ENCODE data around the gene CACNA1B.
"Not testable (repeated sequence)": the region's sequence is repeated elsewhere in the genome, so short reads cannot be mapped to it uniquely, and the experiment has no call there.

The CACNA1B gene

DNA sequence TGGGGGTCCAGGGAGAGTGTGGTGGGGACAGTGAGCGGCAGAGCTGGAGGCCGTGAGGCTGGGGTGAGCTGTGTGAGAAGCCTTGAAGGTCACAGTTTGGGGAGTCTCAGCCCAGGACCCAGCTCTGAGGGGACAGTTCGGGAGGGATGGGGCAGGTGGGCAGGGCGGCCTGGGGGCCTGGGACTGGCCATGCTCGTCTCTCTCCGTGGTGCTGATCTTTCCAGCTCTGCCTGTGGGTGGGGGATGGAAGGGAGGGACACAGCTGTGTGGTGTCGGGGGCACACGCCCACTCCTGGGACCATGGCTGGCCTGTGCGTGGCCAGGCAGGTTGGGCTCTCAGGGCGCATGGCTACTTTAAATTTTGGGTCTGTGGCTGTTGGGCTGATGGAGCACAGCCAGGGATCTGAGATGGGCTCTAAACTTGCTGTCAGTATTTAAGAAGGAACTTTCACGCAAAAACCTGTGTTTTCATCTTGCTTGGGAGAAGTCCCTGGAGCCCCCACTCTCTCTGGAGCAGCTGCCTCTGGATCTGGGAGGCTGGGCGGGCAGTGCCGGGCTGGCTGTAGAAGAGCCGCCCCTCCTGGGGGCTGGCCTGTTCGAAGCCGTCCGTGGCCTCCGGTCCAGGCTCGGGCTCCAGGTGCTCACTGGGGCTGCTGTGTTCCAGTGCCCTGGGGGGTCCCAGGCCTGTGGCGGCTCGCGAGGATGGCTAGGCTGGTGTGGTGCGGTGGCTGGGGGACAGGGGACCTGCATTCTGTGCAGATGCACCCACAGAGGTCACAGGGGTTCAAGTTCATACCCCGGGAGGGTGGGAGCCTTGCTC, 13.4 kb downstream of the CACNA1B start:
- DNase-seq: not testable (repeated sequence)

DNA sequence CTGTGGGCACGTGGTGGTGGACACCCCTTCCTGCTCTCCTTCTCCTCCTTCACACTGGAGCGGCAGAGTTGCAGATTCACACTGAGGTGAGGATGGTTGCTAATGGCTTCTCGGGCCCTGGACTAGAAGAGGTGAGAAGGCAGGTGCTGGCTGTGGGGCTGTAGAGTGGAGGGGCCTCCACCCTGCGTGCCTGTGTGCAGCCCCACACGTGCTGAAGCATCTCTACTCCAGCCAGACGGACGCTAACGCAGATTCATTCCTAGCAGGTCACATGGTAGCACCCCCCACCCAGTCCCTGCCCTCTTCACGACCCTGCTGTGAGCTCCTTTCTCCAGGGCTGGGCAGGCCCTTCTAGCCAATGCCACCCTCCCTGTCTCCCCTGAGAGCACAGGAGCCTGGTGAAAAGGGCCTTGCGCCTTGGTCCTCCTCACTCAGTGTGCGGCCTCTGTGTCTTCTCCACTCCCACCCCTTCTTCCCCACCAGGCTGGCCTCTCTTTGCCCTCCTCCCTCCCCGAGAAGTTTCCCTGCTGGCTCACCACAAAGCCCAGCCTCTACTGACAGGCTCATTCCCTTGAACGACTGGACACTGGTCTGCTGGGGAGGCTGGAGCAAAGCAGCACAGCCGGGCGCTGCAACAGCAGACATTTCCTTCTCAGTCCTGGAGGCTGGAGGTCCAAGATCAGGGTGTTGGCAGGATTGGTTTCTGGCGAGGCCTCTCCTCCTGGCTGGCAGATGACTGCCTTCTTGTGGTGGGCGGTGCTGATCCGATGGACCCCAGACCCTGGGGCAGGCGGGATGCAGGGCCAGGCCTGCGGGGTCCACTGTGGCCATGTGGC, 14.2 kb downstream of the CACNA1B start:
- DNase-seq: no peak

DNA sequence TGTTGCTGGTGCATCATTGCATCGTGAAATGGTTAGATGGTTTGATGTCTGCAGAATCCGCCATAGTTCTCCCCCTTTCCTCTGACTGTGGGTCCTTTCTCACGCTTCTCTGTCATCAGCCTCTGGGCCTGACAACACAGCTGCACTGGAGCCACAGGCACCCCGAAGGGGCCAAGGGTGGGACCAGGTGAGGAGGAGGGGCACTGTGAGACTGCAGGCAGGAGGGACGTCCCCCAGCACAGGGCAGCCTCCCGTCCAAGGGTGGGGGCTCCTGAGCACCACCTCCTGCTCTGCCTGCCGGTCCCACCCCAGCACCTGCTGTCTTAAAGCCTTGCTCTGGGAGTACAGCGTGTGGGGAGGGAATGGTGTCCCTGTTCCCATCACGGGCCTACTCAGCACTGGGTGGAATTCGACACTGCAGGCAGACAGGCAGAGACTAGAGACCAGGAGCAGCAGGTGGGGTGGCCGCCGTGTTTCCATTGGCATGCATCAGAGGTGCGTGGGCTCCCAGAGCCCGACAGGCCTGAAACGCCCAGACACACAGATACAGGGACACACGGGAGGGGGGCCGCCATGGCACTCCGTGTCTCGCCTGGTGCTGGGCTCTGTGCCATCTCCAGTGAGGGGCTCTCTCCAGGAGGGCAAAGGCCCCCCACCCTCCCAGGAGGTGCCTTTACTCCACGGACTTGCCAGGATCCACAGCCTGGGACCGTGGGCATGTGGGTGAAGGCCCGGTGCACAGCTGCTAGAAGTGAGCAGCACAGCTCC, 15.0 kb downstream of the CACNA1B start:
- DNase-seq: no peak

DNA sequence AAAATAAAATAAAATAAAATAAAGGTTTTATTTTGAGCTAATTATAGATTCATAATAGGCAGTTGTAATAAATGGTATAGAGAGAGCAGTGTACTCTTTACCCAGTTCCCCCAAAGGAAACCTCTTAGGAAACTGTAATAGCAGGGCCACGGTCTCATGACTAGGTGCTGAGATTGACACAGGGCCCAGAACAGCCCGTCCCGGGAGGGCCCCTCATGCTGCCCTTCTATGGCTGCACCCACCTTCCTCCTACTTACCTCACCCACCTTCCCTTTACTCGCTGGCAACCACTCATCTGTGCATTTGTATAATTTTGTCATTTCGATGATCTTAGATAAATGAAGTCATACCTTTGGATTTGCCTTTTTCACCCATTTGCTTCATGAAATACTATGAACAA, 16.1 kb downstream of the CACNA1B start:
- no peak for DNase-seq

GRCh38 chr9:137899551-137900360, 22.2 kb downstream of the CACNA1B start:
- DNase-seq: no peak

DNA sequence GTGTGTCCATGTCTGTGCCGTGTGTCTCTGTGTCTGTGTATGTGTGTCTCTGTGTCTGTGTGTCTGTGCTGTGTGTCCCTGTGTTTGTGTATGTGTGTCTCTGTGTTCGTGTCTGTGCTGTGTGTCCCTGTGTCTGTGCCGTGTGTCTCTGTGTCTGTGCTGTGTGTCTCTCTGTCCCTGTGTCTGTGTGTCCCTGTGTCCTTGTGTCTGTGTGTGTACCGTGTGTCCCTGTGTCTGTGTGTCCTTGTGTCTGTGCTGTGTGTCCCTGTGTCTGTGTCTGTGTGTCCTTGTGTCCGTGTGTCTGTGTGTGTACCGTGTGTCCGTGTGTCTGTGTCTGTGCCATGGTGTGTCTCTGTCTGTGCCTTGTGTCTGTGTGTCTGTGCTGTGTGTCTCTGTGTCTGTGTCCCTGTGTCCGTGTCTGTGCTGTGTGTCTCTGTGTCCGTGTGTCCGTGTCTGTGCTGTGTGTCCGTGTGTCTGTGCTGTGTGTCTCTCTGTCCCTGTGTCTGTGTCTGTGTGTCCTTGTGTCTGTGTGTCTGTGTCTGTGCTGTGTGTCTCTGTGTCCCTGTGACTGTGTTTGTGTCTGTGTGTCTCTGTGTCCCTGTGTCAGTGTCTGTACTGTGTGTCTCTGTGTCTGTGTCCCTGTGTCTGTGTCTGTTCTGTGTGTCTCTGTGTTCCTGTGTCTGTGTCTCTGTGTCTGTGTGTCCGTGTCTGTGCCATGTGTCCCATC, 23.2 kb downstream of the CACNA1B start:
- DNase-seq: no peak

- DNase-seq: no peak
These were observed 25.1 kb downstream of the CACNA1B start for GRCh38 chr9:137902646-137903045.

DNA sequence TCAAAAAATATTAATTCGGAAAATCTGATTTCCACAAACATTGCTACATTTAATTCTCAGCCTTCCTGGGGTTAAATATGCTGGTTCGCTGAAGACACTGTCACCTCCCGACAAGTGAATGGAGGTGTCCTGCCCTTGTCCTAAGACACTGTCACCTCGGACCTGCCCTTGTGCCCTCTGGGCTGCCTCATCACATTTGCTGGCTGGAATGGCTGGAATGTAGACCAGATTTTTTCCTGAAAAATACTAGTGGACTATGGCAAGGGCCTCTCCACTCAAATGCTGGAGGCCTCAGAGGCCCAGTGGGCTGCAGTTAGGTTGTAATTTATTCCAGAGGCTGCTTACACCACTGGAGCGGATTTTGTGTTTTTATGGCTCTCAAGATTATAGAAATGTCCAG, 28.2 kb downstream of the CACNA1B start:
- DNase-seq: no peak

DNA sequence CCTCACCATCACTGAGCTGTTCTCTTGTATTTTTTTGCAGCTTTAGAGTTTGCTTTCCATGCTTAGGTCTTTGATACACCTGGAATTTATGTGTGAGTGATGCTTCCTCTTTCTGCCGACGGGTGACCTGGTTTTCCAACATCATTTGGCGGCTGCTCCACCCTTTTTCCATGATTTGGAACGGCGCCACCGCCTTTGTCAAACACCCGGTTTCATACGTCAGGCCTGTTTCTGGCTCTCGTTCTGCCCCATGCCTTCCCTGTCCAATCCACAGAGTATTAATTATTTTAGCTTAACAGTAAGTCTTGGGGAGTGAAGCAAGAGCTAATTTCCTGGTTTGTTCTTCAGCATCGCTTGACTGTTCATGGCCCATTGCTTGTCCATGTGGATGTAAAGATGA, 30.2 kb downstream of the CACNA1B start:
- DNase-seq: no peak

- DNase-seq: no peak
These were observed 35.1 kb downstream of the CACNA1B start for GRCh38 chr9:137912671-137913070.

- DNase-seq: no peak
These were observed 35.5 kb downstream of the CACNA1B start for GRCh38 chr9:137913132-137913531.

DNA sequence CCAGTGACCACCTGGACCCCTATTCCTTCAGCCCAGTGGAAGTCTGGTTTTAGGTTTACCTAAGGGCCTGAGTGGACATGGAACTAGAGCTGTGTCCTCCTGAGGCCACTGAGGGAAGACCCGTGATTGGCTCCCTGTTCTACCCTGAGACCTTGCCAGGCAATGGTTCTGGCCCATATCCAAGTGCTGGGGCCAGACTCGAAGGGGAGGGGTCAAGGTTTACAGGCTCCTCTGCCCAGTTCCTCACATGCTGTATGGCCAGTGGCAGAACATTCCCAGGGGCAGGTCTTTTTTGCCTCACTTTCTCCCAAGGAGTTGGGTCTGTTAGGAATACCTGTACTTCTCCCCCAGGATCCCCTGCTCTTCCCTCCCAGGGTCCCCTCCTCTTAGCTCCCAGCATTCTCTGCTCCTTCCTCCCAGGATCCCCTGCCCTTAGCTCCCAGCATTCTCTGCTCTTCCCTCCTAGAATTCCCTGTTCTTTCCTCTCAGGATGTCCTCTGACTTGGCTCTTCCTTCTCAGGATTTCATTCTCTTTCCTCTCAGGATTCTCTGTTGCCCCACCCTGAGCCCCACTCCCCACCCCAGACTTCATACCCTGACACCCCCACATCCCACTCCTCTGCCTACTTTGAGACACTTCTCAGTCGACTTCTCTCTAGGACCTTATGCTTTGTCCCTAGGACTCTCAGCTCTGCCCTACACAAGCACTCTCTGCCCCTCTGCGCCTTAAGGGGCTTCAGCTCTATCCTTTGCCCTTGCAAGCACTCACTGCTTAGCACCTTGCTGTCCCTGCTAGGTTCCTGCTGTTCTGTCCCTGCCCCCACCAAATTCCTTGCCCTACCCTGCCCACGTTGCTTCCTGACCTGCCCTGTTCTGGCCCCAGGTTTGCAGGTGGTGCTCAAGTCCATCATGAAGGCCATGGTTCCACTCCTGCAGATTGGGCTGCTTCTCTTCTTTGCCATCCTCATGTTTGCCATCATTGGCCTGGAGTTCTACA, 36.5 kb downstream of the CACNA1B start:
- no peak for DNase-seq

GRCh38 chr9:137916540-137916939, 39.0 kb downstream of the CACNA1B start:
- no peak for DNase-seq

GRCh38 chr9:137917116-137917515, 39.5 kb downstream of the CACNA1B start:
- DNase-seq: no peak

GRCh38 chr9:137917795-137918194, 40.2 kb downstream of the CACNA1B start:
- no peak for DNase-seq

- DNase-seq: peak; percentile 51
These were observed 40.9 kb downstream of the CACNA1B start for GRCh38 chr9:137918331-137919094.

GRCh38 chr9:137919095-137919465, 41.5 kb downstream of the CACNA1B start:
- no peak for DNase-seq

DNA sequence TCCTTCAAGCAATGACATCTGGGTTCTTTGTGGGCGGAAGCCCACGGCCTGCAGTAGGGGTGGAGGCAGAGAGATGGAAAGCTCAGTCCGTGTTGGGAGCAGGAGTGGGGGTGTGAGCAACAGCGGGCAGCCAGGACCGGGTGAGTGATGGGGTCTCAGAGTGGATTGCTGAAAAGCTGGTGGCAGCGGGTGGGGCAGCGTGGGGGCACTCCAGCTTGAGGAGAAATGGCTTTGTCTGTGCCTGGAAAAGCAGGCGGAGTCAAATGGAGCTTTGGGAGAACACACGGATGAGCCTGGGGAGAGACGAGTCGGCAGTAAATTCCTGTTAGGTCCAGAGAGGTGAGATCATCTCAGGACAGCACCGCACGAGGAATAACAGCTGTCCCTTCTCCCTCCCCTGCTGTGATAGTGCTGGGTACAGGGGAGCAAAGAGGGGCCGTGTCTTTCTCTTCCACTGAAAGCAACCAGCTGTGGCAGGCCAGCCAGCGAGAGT, 42.1 kb downstream of the CACNA1B start:
- no peak for DNase-seq

DNA sequence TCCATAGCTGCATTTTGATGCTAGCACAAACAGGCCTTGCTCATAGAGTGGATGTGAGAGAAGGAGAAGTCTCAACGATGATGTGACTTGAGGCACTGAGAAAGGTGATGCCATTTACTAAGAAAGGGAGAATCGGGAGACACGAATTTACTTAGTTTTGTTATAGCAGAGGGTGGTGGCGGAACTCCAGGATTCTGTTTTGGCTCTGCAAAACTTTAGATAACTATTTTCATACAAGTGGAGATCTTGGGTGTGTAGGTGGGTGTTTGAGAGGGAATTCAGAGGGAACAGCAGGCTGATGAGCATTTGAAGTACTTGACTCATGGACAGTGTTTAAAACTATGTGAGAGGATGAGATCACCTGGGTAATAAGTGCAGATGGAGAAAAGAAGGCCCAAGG, 43.2 kb downstream of the CACNA1B start:
- DNase-seq: no peak

DNA sequence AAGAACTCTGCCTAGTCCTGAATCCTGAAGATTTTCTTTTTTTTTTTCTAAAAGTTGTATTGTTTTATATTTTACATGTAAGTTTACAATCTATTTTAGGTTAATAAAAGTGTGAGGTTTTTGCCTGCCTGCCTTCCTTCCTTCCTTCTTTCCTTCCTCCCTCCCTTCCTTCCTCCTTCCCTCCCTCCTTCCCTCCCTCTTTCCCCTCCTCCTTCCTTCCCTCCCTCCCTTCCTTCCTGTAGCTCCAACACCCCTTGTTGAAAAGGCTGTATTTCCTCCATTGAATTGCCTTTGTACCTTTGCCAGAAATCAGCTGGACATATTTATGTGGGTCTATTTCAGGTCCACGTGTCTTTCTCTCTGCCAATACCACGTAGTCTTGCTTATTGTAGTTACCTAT, 46.6 kb downstream of the CACNA1B start:
- no peak for DNase-seq

Measured in right hindlimb (tissue), 1 donor.